GM21360 (cell line): ENCODE measurements around the gene LCOR.
A peak's percentile ranks its signal among the peaks of the same experiment; 100 is the strongest.
"Not testable (repeated sequence)": the region's sequence is repeated elsewhere in the genome, so short reads cannot be mapped to it uniquely, and the experiment has no call there.

ENCODE experiments used
- ATAC-seq: cut with Tn5 transposase; IDR thresholded peaks from one replicate; pipeline ENCODE4 v1.9.1; 2021; ENCODE audit warnings: mild to moderate bottlenecking, moderate library complexity; ENCODE audit not compliant: unreplicated experiment

Gene LCOR

GRCh38 chr10:97028126-97028831 is 196.2 kb downstream of the LCOR start:
- ATAC-seq: no peak

GRCh38 chr10:97028832-97029178 is 196.7 kb downstream of the LCOR start:
- ATAC-seq: no peak

DNA sequence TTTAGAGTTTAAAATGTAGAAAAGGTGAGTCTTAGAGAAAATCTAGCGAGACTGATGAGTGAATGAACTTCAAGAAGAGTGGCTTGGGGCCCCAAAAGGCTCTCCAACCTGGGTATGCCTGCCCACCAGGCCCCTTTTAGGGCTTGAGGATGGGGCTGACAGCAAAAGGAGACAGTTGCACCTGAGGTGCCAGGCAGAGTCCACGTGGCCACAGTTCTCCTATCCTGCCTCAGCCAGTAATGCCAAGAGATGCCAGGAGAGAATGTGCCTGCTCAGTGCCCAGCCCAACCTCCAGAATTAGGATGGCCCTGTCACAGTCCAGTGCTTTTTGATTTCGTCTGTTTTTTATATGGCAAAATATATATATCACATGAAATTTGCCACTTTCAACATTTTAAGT is 197.2 kb downstream of the LCOR start:
- no peak for ATAC-seq

DNA sequence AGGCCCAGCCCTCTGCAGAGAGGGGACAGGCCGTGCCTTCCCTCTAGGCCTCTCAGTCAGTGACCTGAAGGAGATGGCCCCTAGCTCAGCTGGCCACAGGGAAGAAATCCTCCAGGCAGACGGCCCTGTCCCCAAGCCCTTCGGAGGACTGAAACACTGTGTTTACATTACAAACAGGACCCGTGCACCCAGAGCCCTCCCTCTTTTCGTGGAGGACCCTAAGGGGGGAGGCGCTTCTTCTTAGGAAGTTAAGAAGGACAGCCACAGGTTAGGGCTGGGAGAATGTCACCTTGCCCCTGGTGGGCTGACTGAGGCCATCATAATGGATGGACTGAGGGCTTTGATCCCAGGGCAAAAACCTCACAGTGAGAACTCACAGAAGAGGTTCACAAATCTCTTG is 198.8 kb downstream of the LCOR start:
- ATAC-seq: no peak

DNA sequence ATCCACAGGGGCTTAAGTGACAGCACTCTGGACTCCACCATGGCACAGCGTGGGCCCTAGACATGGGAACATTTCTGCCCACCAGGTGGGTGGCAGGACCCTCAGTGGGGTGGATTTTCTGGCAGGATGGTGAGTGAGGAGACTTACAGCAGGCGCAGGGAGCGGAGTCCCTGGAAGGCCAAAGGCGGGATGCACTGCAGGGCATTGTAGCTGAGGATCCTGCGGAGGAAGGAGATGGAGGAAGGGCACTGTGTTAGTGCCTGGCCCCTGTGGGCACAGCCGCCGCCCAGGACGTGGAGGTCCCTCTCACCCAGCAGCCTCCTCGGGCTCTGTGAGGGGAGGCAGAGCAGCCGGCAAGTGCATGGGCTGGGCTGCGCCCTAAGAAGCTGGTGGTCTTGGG is 199.4 kb downstream of the LCOR start:
- no peak for ATAC-seq

GRCh38 chr10:97032624-97033023 is 200.5 kb downstream of the LCOR start:
- no peak for ATAC-seq

- ATAC-seq: not testable (repeated sequence)
These were observed 201.7 kb downstream of the LCOR start for GRCh38 chr10:97033841-97034240.

- no peak for ATAC-seq
These were observed 202.2 kb downstream of the LCOR start for GRCh38 chr10:97034301-97034700.

- no peak for ATAC-seq
These were observed 203.1 kb downstream of the LCOR start for GRCh38 chr10:97034958-97035769.

DNA sequence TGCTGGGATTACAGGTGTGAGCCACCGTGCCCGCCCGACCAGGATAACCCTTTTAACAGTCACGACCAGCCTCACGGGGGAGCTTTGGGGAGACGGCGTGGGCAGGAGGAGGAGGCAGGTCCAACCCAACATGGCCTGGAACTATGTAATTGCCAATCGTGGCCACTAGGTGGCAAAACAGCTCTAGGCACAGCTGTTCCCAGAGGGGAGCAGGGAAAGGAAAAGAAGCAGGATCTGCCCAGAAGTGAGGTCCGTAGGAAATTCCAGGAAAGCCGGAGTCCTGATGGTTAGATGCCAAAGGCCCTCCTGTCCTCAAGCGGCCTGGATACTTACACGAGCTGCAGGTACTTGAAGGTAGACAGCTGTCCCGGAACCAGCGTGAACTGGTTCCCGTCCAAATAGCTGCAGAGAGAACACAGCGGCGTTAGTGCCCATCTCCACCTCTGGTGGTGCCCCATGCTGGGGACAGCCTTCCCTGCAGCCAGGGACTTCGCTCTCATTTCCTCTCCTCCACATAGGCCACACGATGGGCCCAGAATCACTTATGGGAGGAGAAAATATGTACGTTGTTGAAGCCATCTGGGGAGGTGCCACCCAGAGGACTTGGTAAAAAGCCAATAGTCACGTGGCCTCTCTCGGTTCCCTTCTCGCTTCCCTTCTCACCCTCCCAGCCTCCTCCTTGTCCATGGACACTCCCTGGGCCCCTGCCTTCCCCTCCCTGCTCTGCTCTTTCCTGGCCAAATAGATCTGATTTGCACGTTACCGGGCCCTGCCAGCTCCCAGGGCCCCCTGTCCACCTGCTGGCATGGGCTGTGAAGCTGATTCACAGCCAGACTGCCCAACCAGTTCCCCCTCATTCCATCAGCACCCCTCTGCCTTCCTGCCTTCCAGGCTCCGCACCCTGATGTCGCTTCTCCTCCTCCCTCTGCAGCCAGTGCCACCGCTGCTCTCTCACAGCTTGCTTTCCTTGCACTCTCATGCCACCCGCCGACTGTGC is 205.6 kb downstream of the LCOR start:
- peak; percentile 79 for ATAC-seq

- ATAC-seq: no peak
These were observed 206.6 kb downstream of the LCOR start for GRCh38 chr10:97038688-97039087.

- ATAC-seq: no peak
These were observed 207.6 kb downstream of the LCOR start for GRCh38 chr10:97039538-97040247.

DNA sequence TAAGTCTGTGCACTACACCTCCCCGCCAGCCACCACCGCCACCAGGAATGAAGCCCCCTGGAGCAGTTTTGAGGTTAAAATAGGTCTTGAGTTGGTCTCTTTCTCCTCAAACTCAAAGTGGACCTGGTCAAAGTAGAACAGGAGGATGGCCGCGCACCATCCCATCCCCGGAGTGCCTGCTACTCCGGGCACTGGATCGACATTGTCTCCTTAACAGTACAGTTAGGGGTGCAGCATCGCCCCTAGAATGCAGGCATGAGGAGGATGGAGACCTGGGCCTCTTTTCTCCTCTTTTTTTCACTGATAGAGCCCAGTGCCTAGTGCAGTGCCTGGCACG is 208.1 kb downstream of the LCOR start:
- ATAC-seq: no peak

- no peak for ATAC-seq
These were observed 208.6 kb downstream of the LCOR start for GRCh38 chr10:97040706-97041105.

DNA sequence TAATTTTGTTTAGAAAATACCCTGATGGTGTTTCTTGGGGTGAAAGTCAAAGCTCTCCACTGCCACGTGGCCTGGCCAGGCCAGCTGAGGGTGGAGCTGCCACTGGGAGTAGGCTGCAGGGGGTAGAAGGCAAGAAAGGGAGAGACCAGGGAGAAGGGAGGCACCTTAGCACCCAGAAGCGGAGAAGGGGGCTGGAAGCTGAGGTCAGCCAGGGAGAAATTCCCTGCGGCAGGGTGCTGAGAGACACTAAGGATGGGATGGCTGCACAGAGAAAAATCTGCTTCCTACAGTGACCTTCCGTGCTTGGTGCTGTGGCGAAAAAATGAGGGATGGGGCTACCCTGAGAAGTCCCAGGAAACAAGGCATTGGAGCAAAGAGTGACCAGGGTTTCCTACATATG is 210.0 kb downstream of the LCOR start:
- ATAC-seq: no peak

DNA sequence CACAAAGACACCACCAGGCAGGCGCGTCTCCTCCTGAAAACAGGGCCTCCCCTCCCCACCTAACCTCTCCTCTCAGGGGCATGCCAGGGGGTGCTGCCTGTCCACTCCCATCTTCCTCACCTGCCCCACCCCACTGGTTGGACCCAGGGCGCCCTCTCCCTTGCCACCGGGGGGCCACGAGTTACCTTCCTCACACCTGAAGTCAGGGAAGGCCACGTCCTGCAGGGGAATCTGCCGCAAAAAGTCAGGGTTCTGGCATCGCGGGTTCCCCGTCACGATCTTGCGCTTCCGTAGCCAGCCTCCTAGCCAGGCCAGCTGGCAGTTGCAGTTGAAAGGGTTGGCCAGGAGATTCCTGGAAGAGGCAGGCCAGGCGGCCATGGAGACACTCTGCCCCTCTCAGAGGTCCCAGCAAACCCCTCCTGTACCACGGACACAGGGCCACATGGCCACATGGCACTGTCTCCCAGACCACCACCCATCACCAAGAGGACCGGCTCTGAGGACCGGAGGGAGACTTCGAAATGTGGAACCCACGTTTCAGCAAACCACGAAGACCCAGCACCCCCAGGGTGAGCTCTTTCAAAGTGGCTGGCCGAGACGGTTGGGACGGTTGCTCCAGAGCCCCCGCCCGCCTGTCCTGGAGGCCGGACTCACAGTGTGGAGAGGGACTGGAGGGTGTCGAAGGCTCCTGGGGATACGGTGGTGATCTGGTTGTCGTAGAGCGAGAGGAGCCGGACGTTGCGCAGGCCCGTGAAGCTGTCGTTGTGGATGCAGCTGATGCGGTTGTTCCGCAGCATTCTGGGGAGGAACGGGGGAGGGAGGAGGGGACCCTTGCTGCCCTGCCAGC is 210.8 kb downstream of the LCOR start:
- no peak for ATAC-seq

DNA sequence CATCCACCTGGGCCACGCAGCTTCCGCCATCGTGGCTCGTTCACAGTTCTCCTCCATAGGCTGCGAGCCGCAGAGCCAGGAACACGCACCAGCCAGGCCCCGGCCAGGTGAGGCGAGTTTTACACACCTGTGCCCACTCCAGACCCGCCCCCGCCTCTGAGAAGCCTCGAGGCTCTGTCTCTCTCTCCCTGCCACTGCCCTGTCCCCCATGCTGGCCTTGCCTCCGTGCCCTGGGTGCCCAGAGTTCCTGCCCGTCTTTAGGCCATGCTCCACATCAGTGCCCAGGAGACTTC is 211.4 kb downstream of the LCOR start:
- no peak for ATAC-seq
